Measurements from ENCODE around the gene LRIT1. TPM values are rescaled to one million over a fixed set of nuclear protein-coding genes. Genes with fewer than 3 reads are reported as not detected.
A peak's percentile ranks its signal among the peaks of the same experiment; 100 is the strongest.

LRIT1 gene
- total RNA-seq, 1 experiment from 2014 or later: not detected

DNA sequence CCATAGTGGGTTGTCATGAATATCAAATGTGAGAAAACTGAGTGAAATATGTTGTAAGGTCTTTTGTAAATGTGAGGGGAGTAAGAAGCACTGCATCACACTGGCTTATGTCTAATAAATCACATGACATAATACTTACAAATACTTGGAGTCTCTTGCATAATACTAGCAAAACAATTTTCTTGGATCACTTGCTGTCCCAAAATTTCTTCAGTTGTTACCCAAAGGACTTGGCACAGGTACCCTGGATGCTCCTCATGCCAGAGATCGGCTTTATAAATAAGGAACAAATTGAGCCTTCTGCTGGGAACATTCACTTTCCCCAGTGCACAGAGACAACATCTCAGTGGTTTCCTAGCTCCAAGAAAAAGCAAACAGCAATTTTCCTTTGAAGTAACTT lies 11.0 kb downstream of the LRIT1 start:
- H3K27me3 ChIP-seq: no peaks in the 10 kb centered on the region; the same call in 1 of the 2 replicates
- no peaks in the 10 kb centered on the region for H3K9me3 ChIP-seq
- H3K36me3 ChIP-seq: no peaks in the 10 kb centered on the region
- no peak overlapping the region for H3K4me3 ChIP-seq
- no peak for DNase-seq

DNA sequence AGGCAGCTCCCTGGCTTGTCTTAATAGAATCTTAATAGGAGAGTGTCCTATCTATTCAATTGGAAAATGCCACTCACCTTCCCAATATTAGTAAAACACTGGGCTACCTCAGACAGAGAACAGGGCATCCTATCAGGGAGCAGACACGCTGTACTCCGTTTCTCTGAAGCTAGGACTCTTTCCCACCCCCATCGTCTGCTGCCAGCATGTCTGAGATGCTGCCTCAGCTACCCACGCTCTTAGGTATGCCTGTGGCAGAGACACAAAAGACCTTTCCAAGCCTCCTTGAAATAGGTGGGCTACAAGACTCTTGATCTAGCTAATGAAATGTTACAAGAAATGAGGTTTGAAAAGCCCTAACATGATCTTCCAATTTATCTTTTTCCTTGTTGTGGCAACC lies 13.5 kb downstream of the LRIT1 start:
- Histone ChIP-seq H3K9me3 (no peaks in the 10 kb centered on the region), H3K27me3 (no peaks in the 10 kb centered on the region; the same call in 1 of the 2 replicates), H3K36me3 (no peaks in the 10 kb centered on the region), H3K4me3 (no peak overlapping the region)
- no peak for DNase-seq

DNA sequence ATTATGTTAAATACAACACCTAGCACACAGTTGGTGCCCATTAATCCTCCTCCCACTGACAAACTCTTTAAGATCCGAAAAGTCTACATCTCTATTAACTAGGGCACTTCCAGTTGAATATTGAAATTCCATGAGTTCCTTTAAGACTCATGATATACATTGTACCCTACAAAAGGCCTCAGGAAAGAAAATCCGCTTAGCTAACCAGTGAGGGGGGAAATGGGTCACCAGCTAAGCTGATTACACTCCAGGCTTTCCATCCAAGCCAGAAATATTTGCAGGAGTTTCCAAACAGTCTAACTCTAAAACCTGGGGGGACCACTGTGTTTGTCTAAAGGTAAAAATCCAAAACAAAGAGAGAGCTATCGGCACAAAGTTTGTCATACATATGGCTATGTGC lies 14.7 kb downstream of the LRIT1 start:
- H3K36me3 ChIP-seq: no peaks in the 10 kb centered on the region
- H3K27me3 ChIP-seq: no peaks in the 10 kb centered on the region; the same call in 1 of the 2 replicates
- H3K4me3 ChIP-seq: no peak overlapping the region
- DNase-seq: no peak
- H3K9me3 ChIP-seq: no peaks in the 10 kb centered on the region

DNA sequence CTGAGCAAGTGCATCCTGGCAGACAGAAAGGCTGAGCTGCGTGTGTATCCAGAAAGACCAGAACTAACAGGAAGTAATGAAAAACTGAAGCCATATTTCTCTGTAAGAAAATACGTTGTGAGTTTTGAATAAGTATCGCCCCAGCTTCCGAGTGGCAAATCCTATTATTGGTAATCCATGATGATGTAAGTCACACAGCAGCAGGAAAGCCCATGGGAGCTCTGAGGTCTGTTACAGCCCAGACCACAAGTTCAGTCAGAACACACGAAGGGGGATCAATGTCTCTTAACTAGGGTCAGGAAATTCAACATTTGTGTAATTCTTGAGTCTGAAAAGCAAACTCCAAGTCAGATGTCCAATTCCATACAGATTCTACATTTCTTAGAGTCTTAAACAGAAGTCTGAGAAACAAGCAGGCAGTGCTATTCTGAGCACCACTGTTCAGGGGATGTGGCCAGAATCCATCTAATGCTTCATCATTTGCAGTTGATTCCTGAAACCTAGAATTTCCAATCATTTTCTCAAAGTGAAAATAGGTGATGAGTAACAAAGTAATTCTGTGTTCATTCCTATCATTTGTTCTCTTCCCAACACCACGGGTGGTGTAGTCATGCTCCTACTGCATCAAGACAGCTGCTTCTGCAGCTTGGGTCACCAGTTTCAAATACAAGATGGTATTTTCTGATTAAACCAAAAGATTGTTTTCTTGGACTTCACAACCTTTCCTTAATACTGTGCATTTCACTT lies 15.7 kb downstream of the LRIT1 start, which contains the start of gene LRIT2:
Gene LRIT2, minus strand, starts transcription at position 118 of the 747 bp plus-strand sequence. Its CDS starts 24 bp downstream, at position 94.
- no peak for DNase-seq
- Histone ChIP-seq H3K36me3 (no peaks in the 10 kb centered on the region), H3K27me3 (no peaks in the 10 kb centered on the region; the same call in 1 of the 2 replicates), H3K4me3 (no peak within 1 kb of the TSS), H3K9me3 (no peaks in the 10 kb centered on the region)

DNA sequence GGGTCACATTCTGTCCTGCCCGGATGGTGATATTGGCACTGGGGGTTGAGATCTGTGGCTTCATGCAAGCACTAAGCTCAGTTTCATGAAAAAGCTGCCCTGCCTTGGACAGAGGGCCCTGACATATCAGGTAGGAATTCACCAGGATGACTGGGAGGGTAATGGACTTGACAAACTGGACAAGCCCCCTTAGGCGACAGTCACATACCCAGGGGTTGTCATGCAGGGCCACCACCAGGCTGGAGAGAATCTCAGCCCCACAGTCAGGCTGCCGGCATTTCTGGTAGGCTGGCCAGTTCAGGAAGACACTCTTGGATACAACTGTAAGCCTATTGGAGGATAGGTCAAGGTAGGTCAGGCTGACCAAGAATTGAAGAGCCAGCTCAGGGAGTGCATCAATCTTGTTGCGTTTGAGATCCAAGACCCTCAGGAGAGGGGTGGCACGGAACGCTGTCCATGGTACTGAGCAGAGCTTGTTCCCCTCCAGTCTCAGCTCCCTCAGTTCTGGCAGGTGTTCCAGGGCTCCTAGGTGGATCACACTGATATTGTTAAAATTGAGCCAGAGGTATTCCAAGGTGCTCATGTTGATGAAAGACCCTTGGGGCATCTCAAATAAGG lies 16.8 kb downstream of the LRIT1 start:
- Histone ChIP-seq H3K4me3 (no peak overlapping the region), H3K9me3 (no peaks in the 10 kb centered on the region), H3K36me3 (no peaks in the 10 kb centered on the region), H3K27me3 (no peaks in the 10 kb centered on the region; the same call in 1 of the 2 replicates)
- no peak for DNase-seq

DNA sequence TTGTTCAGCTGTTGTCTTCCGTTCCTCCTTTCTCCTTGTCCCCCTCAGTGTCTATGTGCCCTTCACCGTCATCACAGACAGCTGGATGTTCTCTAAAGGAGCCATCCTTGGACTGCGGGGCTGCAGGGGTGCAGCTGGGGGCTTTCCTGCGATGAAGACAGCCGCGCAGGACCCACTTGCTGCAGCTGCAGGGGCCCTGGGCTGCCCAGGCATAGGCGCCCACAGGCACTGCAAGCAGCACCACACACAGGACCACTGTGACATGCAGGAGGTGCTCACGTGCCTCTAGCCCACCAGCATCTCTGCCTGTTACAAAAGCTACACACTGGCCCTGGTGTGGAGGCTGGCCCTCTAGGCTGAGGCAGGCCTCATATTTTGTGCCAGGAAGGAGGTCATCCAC lies 19.4 kb downstream of the LRIT1 start:
- Histone ChIP-seq H3K4me3 (no peak overlapping the region), H3K27me3 (no peaks in the 10 kb centered on the region; the same call in 1 of the 2 replicates), H3K9me3 (no peaks in the 10 kb centered on the region), H3K36me3 (no peaks in the 10 kb centered on the region)
- no peak for DNase-seq

DNA sequence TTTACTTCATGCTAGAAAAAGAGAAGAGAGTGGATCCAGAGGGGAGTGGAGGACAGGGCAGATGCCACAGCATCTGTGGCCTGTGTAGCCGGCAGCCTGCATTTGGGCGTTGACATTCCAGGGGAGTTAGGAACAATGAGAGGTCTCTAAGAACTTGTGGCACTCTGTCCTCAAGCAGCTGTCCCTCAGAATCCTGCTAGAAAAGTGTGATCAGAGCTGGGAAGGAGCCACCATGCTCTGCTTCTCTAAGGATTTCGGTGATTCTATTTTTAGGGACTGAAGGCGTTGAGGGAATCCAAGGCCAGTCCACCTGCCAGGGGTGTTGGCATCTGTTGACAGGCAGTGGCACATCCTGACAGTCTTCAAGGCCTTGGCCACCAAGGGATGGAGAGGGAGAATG lies 23.6 kb downstream of the LRIT1 start:
- no peak overlapping the region for H3K4me3 ChIP-seq
- no peaks in the 10 kb centered on the region for H3K9me3 ChIP-seq
- no peaks in the 10 kb centered on the region for H3K36me3 ChIP-seq
- H3K27me3 ChIP-seq: no peaks in the 10 kb centered on the region
- DNase-seq: no peak

DNA sequence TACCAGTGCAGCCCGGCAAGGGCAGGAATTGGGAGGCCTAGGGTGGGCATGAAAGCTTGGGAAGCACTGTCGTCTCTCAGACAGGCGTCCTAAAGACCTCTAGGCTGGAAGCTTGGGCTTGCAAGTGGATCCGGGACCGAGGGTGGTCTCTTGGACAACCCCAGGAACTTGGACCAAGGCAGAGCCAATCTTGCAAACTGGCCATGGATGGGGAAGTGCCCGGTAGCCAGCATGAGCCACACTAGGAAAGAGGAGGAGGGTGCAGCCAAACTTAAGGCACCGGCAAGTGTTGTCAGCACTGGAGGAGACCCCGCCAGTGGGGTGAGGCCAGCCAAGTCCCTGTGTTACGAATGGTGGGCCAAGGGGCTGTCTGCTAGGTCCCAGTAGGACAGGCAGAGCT lies 24.5 kb downstream of the LRIT1 start:
- Histone ChIP-seq H3K4me3 (no peak overlapping the region), H3K36me3 (no peaks in the 10 kb centered on the region), H3K9me3 (no peaks in the 10 kb centered on the region), H3K27me3 (no peaks in the 10 kb centered on the region)
- no peak for DNase-seq

DNA sequence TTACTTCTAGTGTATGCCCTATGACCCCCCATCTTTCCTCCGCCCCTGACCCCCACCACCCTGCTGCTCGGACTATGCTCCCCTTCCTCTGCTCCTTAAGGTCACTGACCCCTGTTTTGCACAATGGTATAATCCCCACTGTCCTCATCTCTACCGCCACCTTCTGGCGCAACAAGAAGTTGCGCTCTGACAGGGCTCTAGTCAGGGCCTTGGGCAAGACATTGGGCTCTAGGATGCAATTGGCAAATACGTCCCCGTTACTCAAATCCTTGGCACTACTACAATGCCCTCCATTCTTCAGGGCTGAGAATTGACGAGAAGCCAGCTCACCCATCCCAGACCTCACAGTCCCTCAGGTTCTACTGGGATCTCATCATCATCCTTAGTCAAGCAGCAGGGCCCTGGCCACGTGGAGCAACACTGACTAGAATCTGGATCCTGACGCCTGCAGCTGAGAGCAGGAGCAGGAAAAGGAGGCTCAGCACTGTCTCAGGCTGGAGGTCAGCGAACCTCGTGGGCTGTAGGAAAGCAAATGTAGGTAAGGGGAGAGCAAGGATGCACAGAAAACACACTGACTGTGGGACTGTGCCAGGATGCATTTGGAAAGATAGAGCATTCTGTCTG lies 26.6 kb downstream of the LRIT1 start:
- no peak overlapping the region for H3K4me3 ChIP-seq
- H3K27me3 ChIP-seq: no peaks in the 10 kb centered on the region
- DNase-seq: no peak
- no peaks in the 10 kb centered on the region for H3K36me3 ChIP-seq
- H3K9me3 ChIP-seq: no peaks in the 10 kb centered on the region

DNA sequence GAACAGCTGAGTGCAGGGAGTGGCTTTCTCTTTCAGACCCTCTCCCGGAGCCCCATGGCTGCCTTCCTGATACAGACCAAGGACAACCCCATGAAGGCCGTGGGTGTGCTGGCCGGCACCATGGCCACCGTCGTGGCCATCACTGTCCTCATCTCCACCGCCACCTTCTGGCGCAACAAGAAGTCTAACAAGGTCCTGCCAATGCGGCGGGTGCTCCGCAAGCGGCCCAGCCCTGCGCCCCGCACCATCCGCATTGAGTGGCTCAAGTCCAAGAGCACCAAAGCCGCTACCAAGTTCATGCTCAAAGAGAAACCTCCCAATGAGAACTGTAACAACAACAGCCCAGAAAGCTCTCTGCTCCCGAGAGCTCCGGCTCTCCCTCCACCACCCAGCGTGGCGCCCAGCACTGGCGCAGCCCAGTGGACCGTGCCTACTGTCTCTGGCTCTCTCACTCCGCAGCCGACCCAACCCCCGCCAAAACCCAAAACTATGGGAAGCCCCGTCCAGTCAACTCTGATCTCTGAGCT lies 27.2 kb downstream of the LRIT1 start:
- no peak overlapping the region for H3K4me3 ChIP-seq
- H3K9me3 ChIP-seq: no peaks in the 10 kb centered on the region
- DNase-seq: no peak
- H3K27me3 ChIP-seq: no peaks in the 10 kb centered on the region
- H3K36me3 ChIP-seq: no peaks in the 10 kb centered on the region

DNA sequence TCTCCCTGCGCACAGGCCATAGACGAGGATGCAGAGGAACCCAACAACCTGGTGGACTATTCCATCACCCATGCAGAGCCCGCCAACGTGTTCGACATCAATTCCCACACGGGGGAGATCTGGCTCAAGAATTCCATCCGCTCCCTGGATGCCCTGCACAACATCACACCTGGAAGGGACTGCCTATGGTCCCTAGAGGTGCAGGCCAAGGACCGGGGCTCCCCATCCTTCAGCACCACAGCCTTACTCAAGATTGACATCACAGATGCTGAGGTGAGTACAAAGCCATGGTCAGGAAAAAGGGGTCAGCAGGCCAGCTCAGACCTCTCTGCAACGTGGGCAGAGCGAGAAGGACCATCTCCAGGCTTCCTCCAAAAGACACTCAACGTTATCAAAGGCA lies 28.3 kb downstream of the LRIT1 start:
- no peaks in the 10 kb centered on the region for H3K9me3 ChIP-seq
- no peak for DNase-seq
- no peaks in the 10 kb centered on the region for H3K27me3 ChIP-seq
- no peaks in the 10 kb centered on the region for H3K36me3 ChIP-seq
- no peak overlapping the region for H3K4me3 ChIP-seq

DNA sequence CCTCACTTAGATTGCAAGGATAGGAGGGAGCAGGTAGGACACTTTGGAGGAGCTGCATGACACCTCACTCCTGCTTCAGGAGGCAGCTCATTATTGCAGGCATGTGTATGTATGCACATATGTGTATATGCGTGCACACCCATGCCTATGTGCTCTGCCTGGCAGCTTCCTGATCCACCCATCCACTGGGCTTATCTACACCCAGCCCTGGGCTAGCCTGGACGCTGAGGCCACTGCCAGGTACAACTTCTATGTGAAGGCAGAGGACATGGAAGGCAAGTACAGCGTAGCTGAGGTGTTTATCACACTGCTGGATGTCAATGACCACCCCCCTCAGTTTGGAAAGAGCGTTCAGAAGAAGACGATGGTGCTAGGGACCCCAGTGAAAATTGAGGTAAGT lies 29.3 kb downstream of the LRIT1 start:
- Histone ChIP-seq H3K9me3 (no peaks in the 10 kb centered on the region), H3K36me3 (no peaks in the 10 kb centered on the region), H3K4me3 (no peak overlapping the region), H3K27me3 (peaks cover 3% of the 10 kb centered on the region; the same call in 1 of the 2 replicates)
- DNase-seq: no peak

DNA sequence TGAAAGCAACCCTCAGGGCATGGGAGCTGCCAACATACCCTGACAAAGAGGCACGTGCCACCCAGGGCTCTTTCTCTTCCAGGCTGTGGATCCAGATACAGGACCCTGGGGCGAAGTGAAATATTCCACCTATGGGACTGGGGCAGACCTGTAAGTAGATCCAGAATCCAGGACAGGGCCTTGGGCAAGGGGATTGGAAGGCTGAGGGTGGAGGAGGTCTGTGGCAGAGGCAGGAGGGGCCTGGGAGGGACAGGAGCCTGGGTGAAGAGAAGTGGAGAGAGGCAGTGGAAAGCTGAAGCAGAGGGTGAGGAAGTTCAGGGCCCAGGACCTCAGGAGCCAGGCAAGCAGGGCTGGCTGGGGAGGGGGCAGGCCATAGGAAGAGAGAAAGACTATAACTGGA lies 29.8 kb downstream of the LRIT1 start:
- no peaks in the 10 kb centered on the region for H3K9me3 ChIP-seq
- no peak for DNase-seq
- no peaks in the 10 kb centered on the region for H3K36me3 ChIP-seq
- H3K27me3 ChIP-seq: peaks cover 3% of the 10 kb centered on the region; the same call in 1 of the 2 replicates
- no peak overlapping the region for H3K4me3 ChIP-seq

DNA sequence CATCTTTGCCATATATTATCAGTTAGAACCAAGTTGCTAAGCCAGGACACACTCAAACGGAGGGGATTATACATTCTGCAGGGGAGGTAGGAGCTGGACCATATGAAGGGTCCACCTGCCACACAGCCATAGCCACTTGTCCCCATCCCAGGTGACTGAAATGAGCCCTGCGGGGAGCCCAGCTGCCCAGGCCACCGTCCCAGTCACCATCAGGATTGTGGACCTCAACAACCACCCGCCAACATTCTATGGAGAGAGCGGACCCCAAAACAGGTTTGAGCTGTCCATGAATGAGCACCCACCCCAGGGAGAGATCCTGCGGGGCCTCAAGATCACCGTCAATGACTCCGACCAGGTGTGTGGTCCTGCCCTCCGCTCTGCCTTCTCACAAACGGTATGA lies 33.3 kb downstream of the LRIT1 start:
- H3K36me3 ChIP-seq: no peaks in the 10 kb centered on the region
- H3K4me3 ChIP-seq: no peak overlapping the region
- H3K9me3 ChIP-seq: no peaks in the 10 kb centered on the region
- peaks cover 3% of the 10 kb centered on the region for H3K27me3 ChIP-seq
- no peak for DNase-seq

DNA sequence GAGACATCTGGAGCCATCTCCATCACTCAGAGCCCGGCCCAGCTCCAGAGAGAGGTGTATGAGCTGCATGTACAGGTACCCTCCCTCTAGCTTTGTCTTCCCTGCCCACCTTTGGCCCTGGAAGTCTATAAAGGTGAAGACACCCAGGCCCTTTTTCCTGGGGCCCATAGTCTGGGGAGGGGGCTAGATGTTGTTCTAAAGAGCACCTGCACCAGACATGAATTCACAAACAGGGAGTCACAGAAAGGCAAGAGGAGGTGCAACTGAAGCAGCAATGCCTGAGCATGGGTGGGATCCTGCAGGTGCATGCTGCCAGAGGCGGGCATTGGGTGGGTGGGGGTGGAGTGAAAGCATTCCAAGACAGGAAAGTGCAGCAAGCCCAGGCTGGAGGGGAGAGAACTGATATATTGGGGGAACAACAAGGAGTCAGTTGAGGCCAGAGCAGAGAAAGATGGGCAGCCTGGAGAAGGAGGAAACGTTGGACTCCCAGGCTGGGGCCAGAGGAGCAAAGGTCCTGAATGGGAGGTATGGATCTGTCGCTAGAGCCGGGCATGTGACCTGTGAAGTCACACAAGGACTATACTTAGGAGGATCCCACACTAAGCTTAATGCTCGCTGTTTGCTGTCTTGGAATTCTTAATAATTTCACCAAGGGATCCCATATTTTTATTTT lies 35.4 kb downstream of the LRIT1 start:
- H3K4me3 ChIP-seq: no peak overlapping the region

DNA sequence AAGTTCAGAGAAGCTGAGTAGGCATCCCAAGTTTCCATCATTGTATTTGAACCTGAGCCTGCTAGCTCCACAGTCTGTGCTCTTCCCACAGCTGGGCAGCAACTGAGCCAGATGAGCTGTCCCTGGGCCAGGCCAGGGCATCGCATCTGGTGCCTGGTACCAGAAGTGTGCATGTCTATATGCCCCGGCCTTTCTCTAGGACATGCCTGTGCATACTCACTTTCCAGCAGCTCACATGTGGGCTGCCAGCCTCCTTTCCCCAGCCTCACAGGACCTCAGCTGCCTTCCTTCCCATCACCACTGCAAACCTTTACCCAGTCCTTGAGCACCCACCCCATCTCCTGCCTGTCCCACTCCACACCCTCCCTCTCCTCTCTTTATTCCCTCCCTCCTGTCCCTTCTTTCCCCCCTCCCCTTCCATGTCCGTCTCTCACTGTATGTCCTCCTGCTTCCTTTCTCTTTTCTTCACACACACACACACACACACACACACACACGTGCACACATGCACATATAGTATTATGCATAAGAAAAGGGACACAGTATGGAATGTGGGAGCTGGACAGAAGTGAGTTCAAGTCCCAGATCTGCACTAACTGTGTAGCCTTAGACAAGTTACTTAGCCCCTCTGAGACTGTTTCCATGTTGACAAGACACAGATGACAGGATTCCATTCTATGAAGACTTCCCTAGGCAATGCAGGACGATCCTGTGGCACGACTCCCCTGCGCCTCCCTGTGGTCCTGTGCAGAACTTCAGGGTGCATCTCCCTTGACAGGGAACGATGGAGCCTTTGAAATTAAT lies 36.1 kb downstream of the LRIT1 start:
- peak; percentile 27 for DNase-seq
- peaks cover 3% of the 10 kb centered on the region for H3K27me3 ChIP-seq
- no peaks in the 10 kb centered on the region for H3K36me3 ChIP-seq
- no peak overlapping the region for H3K4me3 ChIP-seq
- no peaks in the 10 kb centered on the region for H3K9me3 ChIP-seq

More for the DNA sequence above, 35.4 kb downstream of the LRIT1 start:
- H3K27me3 ChIP-seq: peaks cover 3% of the 10 kb centered on the region
- no peaks in the 10 kb centered on the region for H3K9me3 ChIP-seq
- no peak for DNase-seq
- no peaks in the 10 kb centered on the region for H3K36me3 ChIP-seq

All from MG63 (cell line).